ENCODE measurements around the gene BRD4.

- TF ChIP-seq POLR2A (IDR thresholded peaks at IDR 0.05): no peak
- no peak for TF ChIP-seq CTCF (IDR thresholded peaks at IDR 0.05)
Observed at GRCh38 chr19:15358918-15359317, 26.6 kb upstream of the BRD4 start.
